Stomach (tissue), 9 donors: ENCODE results near the gene ZDHHC3. TPM values are rescaled to one million over a fixed set of nuclear protein-coding genes. Genes with fewer than 3 reads are reported as not detected.

ENCODE experiments used
- DNase-seq, 2 donors: peaks; one replicate each; pipeline versions ENCODE4 v3.0.0 to v3.0.0-alpha.2; 2013 to 2019
- H3K27ac ChIP-seq, 5 donors: fragments of 200-600 bp in 4 of 5; sonication (generic) in 4 of 5; one replicate each; pipeline ENCODE4 v1.5.1; 2013 to 2019; ENCODE audit warnings: mild to moderate bottlenecking in 1 of 5, moderate library complexity in 1 of 5
- H3K27me3 ChIP-seq, 3 donors: fragments of 200-600 bp; sonication (generic); one replicate each; pipeline ENCODE4 v1.5.1; 2017 to 2019; ENCODE audit warnings: mixed run types in 1 of 3
- H3K36me3 ChIP-seq, 4 donors: fragments of 200-600 bp; sonication (generic); 1 replicate in 3 of 4; 2 replicates in 1 of 4; pipeline ENCODE4 v1.5.1; 2016 to 2019
- H3K4me1 ChIP-seq, 4 donors: fragments of 200-600 bp; sonication (generic); one replicate each; pipeline ENCODE4 v1.5.1; 2016 to 2019
- H3K4me3 ChIP-seq, 4 donors: fragments of 200-600 bp; sonication (generic) in 3 of 4; one replicate each; pipeline ENCODE4 v1.5.1; 2016 to 2019; ENCODE audit warnings: mild to moderate bottlenecking in 1 of 4
- H3K9me3 ChIP-seq, 4 donors: fragments of 200-600 bp; sonication (generic); one replicate each; pipeline ENCODE4 v1.5.1; 2016 to 2019
- EP300 ChIP-seq: sonication (generic); formaldehyde crosslinking; IDR thresholded peaks from one replicate; pipeline ENCODE4 v1.6.1; 2017; ENCODE audit warnings: antibody characterized with exemption
- POLR2A ChIP-seq, 4 donors: fragments of 450-650 bp; IDR thresholded peaks; one replicate each; pipeline ENCODE4 v1.6.1; 2016; ENCODE audit warnings: antibody characterized with exemption in 4 of 4, control low read depth in 2 of 4, mild to moderate bottlenecking in 1 of 4, moderate library complexity in 1 of 4
- POLR2AphosphoS5 ChIP-seq, 3 donors: sonication (generic); formaldehyde crosslinking; IDR thresholded peaks; one replicate each; pipeline ENCODE4 v1.6.1; 2016; ENCODE audit warnings: antibody characterized with exemption in 3 of 3
- WGBS, 5 donors: extraction: QIAGEN DNeasy Blood & Tissue Kit in 3 of 5; methylation state at CpG; one replicate each; pipeline versions ENCODE4 v1.1.5 to v1.1.7; 2013 to 2018; 5-methylcytosine and 5-hydroxymethylcytosine counted together
- intact Hi-C: fragments of 100-400 bp; cut with DNase I; formaldehyde crosslinking; loops from one replicate; pipeline ENCODE4 v1.15.1; 2023; ENCODE audit warnings: low total_unique reads
- polyA plus RNA-seq, 3 donors: library from polyadenylated mRNA; stranded (reverse); fragments of 200-250 nt; gene quantifications; one replicate each; pipeline ENCODE4 v1.2.3, GENCODE V29; 2013
- total RNA-seq, 5 donors: library from RNA; depleted of rRNA; stranded (reverse); fragments of >200 nt; gene quantifications; one replicate each; pipeline versions ENCODE4 v1.1.0 to v1.2.3, GENCODE V29; 2014 to 2016
- TF ChIP-seq, protein P1 (sequence below), 7 experiments: fragments of 450-650 bp in 4 of 7; fragments of 200-600 bp in 3 of 7; sonication (generic) in 3 of 7; IDR thresholded peaks; one replicate each; pipeline ENCODE4 v1.5.1; 2016 to 2019; ENCODE audit warnings: antibody characterized with exemption in 7 of 7, control low read depth in 2 of 7, mild to moderate bottlenecking in 1 of 7
- donor health status: healthy with polysubstance abuse.
- donor health status: Bipolar disorder and iron deficiency.
- donor health status: healthy.

ZDHHC3 gene
- total and polyA plus RNA-seq, 8 donors, result 29.8 to 140 (median 77.6) TPM

DNA sequence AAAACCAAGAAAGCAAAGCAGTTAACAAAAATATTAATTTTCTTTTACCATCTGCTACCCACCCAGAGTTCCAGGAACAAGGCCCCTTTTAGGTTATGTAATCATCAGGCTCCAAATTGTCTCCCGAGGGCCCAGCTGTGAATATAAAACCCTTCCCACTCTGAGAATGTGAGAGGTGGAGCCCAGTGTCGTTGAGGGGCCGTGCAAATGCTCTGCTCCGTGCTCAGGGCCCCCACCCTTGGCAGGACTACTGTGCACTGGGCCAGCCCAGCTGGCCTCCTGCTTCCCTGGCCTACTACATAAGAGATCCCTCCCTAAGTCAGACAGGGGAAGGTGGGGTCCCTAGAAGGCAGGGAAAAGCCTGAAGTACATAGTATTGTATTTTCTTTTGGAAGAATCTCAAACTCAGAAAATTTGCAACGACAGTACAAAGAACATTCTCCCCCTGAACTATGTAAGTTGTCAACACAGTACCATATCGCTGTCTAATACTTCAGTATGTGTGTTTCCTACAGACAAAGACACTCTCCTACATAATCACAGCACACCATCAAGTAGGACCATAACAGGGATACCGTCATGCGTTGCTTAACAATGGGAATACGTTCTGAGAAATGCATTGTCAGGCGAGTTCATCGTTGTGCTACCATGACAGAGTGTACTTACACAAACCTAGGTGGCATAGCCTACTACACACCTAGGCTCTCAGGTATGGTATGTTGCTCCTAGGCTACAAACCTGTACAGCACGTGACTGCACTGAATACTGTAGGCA, 45.7 kb upstream of the ZDHHC3 start:
- Histone ChIP-seq H3K9me3 (no peaks in the 10 kb centered on the region), H3K4me1 (peaks cover 14 to 40% (median 19%) of the 10 kb centered on the region in 4 donors), H3K27me3 (no peaks in the 10 kb centered on the region), H3K27ac (peak overlapping the region in 1 of 5 donors; percentile 32), H3K4me3 (no peak overlapping the region), H3K36me3 (no peaks in the 10 kb centered on the region)
- WGBS, 5 donors, result 54 to 70% (median 63%) methylated on average over 12 of the region's 12 CpGs
- intact Hi-C loops, result no loop called here
- peak in 1 of 2 donors; percentile 81 for DNase-seq
- TF ChIP-seq EP300, result no peak
- no peak for TF ChIP-seq POLR2AphosphoS5 (IDR thresholded peaks at IDR 0.05)
- TF ChIP-seq POLR2A (IDR thresholded peaks at IDR 0.05), result no peak
- TF ChIP-seq, protein P1, sequence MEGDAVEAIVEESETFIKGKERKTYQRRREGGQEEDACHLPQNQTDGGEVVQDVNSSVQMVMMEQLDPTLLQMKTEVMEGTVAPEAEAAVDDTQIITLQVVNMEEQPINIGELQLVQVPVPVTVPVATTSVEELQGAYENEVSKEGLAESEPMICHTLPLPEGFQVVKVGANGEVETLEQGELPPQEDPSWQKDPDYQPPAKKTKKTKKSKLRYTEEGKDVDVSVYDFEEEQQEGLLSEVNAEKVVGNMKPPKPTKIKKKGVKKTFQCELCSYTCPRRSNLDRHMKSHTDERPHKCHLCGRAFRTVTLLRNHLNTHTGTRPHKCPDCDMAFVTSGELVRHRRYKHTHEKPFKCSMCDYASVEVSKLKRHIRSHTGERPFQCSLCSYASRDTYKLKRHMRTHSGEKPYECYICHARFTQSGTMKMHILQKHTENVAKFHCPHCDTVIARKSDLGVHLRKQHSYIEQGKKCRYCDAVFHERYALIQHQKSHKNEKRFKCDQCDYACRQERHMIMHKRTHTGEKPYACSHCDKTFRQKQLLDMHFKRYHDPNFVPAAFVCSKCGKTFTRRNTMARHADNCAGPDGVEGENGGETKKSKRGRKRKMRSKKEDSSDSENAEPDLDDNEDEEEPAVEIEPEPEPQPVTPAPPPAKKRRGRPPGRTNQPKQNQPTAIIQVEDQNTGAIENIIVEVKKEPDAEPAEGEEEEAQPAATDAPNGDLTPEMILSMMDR (IDR thresholded peaks at IDR 0.05), result no peak

DNA sequence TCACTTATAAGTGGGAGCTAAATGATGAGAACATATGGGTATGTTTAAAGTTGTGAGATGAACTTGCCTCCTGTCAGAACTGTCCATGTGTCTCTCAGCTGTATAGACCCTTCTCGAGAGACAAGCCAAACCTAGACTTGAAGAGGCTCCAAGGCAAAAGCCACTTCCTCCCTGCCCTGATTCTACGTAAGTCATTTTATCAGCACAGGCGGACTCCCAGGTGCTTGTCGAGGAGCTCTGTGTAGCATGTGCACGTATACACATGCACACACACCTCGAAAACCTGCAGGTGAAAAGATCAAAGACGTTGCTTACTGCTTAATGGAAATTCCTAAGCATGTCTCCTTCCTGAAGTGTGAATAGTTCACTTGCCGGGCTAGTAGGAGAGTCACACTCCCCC, 44.6 kb upstream of the ZDHHC3 start:
- Histone ChIP-seq H3K9me3 (no peaks in the 10 kb centered on the region), H3K4me3 (no peak overlapping the region), H3K4me1 (peaks cover 4 to 28% (median 8%) of the 10 kb centered on the region in 4 donors), H3K27ac (no peak overlapping the region), H3K36me3 (peaks cover 4 to 6% (median 5%) of the 10 kb centered on the region in 4 donors), H3K27me3 (no peaks in the 10 kb centered on the region)
- 55 to 74% (median 60%) methylated on average over 7 to 8 of the region's 8 CpGs for WGBS, 5 donors
- TF ChIP-seq POLR2AphosphoS5 (IDR thresholded peaks at IDR 0.05) (no peak), EP300 (no peak), POLR2A (IDR thresholded peaks at IDR 0.05) (no peak)
- TF ChIP-seq, protein P1 (IDR thresholded peaks at IDR 0.05), result no peak
- peak in 1 of 2 donors; percentile 31 for DNase-seq
- intact Hi-C loops, result no loop called here

DNA sequence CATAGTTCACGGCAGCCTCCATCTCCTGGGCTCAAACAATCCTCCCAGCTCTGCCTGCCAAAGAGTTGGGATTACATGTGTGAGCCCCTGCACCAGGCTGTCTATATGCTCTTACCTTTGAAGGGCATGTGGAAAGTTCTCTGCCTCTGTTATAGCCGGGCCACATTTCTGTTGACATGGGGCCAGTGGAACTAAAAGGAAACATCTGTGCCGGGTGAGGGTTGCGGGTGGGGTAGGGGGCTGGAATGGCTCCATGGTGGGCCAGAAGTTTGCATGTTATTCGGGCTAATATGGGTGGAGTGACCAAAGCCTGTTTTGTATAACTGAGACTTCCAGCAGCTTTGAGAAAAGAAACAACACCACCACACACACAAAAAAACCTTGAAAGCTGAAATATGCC, 41.8 kb upstream of the ZDHHC3 start:
- intact Hi-C loops, result no loop called here
- TF ChIP-seq, protein P1 (IDR thresholded peaks at IDR 0.05), result no peak
- TF ChIP-seq POLR2A (IDR thresholded peaks at IDR 0.05), result no peak
- no peak for TF ChIP-seq POLR2AphosphoS5 (IDR thresholded peaks at IDR 0.05)
- TF ChIP-seq EP300, result no peak
- Histone ChIP-seq H3K4me3 (no peak overlapping the region), H3K4me1 (peaks cover 1 to 26% (median 4%) of the 10 kb centered on the region in 4 donors), H3K36me3 (peaks cover 4 to 29% (median 25%) of the 10 kb centered on the region in 4 donors), H3K27me3 (no peaks in the 10 kb centered on the region), H3K9me3 (no peaks in the 10 kb centered on the region), H3K27ac (no peak overlapping the region)
- WGBS, 5 donors, result 63 to 77% (median 69%) methylated on average over 5 of the region's 5 CpGs
- peak in 1 of 2 donors; percentile 52 for DNase-seq

DNA sequence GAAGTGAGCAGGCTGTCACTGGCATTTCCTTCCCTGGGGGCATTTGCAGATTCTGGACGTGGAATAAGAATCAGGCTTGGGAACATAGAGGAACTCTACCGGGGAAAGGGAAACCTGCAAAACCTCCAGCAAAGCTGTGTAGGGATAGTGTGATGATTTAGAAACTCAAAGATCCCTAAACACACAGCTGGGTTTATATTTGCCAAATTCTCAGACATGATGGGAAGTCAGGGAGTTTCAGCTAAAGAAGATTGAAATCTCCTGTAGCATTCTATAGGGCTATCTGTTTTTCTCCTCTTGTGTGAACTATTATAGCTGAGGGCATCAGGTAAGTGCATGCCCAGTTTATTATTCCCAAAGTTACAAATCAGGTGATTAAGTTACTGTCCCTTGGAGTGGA, 40.9 kb upstream of the ZDHHC3 start:
- H3K27ac ChIP-seq, result no peak overlapping the region
- H3K4me3 ChIP-seq, result no peak overlapping the region
- H3K36me3 ChIP-seq, result peaks cover 4 to 38% (median 33%) of the 10 kb centered on the region in 4 donors
- WGBS, 5 donors, result 72 to 85% (median 83%) methylated on average over 2 of the region's 2 CpGs
- intact Hi-C loops, result no loop called here
- TF ChIP-seq POLR2A (IDR thresholded peaks at IDR 0.05) (no peak), EP300 (no peak), POLR2AphosphoS5 (IDR thresholded peaks at IDR 0.05) (no peak)
- TF ChIP-seq, protein P1 (IDR thresholded peaks at IDR 0.05), result no peak
- H3K4me1 ChIP-seq, result peaks cover 7 to 35% (median 10%) of the 10 kb centered on the region in 4 donors
- DNase-seq, result no peak
- no peaks in the 10 kb centered on the region for H3K27me3 ChIP-seq
- no peaks in the 10 kb centered on the region for H3K9me3 ChIP-seq
